H1 (cell line): ENCODE measurements around the gene BLNK.

ENCODE experiments used
- CBX5 ChIP-seq: fragments of 300-800, 300-1000 bp; sonication (generic); IDR thresholded peaks from 2 replicates; pipeline ENCODE4 v1.7.1; 2016; ENCODE audit warnings: antibody characterized with exemption, low read length, low read depth
- CEBPB ChIP-seq: IDR thresholded peaks from 2 replicates; pipeline ENCODE4 v1.6.1; 2012; ENCODE audit warnings: low read depth, low read length
- CTCF ChIP-seq, 3 experiments: IDR thresholded peaks; 1 replicate in 2 of 3; 2 replicates in 1 of 3; pipeline versions ENCODE4 v1.5.1 to v1.6.1; 2011; ENCODE audit warnings: low read length in 3 of 3, mild to moderate bottlenecking in 3 of 3, inconsistent platforms in 2 of 3, low read depth in 1 of 3, moderate library complexity in 1 of 3; ENCODE audit not compliant: insufficient read depth in 1 of 3; ENCODE audit errors: control extremely low read depth in 1 of 3
- EZH2 ChIP-seq: fragments of 200-600 bp; sonication (generic); IDR thresholded peaks from 2 replicates; pipeline ENCODE4 v1.7.1; 2012; ENCODE audit warnings: low read depth, mild to moderate bottlenecking, moderate library complexity, low read length, inconsistent platforms; ENCODE audit not compliant: severe bottlenecking
- GTF2F1 ChIP-seq: IDR thresholded peaks from 2 replicates; pipeline ENCODE4 v1.6.1; 2012; ENCODE audit warnings: low read depth, low read length, improper control_type of control experiment, borderline replicate concordance
- MAX ChIP-seq: IDR thresholded peaks from 2 replicates; pipeline ENCODE4 v1.6.1; 2012; ENCODE audit warnings: inconsistent platforms
- POLR2A ChIP-seq, 2 experiments: IDR thresholded peaks; 1 replicate in 1 of 2; 2 replicates in 1 of 2; pipeline ENCODE4 v1.6.1; 2011; ENCODE audit warnings: low read depth in 2 of 2, low read length in 2 of 2, mild to moderate bottlenecking in 2 of 2; ENCODE audit errors: control extremely low read depth in 1 of 2
- POLR2AphosphoS5 ChIP-seq: IDR thresholded peaks from 2 replicates; pipeline ENCODE4 v1.6.1; 2011; ENCODE audit warnings: low read depth, low read length
- RFX5 ChIP-seq: IDR thresholded peaks from 2 replicates; pipeline ENCODE4 v1.6.1; 2011; ENCODE audit warnings: low read depth, low read length, improper control_type of control experiment, borderline replicate concordance
- SIN3A ChIP-seq, 2 experiments: IDR thresholded peaks in 1 of 2; conservative IDR thresholded peaks in 1 of 2; 2 replicates each; pipeline ENCODE4 v1.6.1; 2011 to 2012; ENCODE audit warnings: low read length in 2 of 2, improper control_type of control experiment in 1 of 2, low read depth in 1 of 2, mild to moderate bottlenecking in 1 of 2
- YY1 ChIP-seq: IDR thresholded peaks from 2 replicates; pipeline ENCODE4 v1.6.1; 2011; ENCODE audit warnings: low read depth, mild to moderate bottlenecking, low read length
- TF ChIP-seq, protein P1 (sequence below): IDR thresholded peaks from 2 replicates; pipeline ENCODE4 v1.6.1; 2011; ENCODE audit warnings: low read length, improper control_type of control experiment

- no peak for TF ChIP-seq POLR2A (IDR thresholded peaks at IDR 0.05; ENCODE audit: control extremely low read depth in 1 of 2, low read depth in 2 of 2, low read length in 2 of 2)
- TF ChIP-seq CTCF (IDR thresholded peaks at IDR 0.05; ENCODE audit: control extremely low read depth in 1 of 3, insufficient read depth in 1 of 3, low read depth in 1 of 3, low read length in 3 of 3) = no peak
- no peak for TF ChIP-seq POLR2AphosphoS5
- TF ChIP-seq MAX = no peak
- no peak for TF ChIP-seq CEBPB
- no peak for TF ChIP-seq YY1
- TF ChIP-seq, protein P1, sequence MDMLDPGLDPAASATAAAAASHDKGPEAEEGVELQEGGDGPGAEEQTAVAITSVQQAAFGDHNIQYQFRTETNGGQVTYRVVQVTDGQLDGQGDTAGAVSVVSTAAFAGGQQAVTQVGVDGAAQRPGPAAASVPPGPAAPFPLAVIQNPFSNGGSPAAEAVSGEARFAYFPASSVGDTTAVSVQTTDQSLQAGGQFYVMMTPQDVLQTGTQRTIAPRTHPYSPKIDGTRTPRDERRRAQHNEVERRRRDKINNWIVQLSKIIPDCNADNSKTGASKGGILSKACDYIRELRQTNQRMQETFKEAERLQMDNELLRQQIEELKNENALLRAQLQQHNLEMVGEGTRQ = no peak
- TF ChIP-seq EZH2 = no peak
- no peak for TF ChIP-seq RFX5
- TF ChIP-seq SIN3A (conservative IDR thresholded peaks at IDR 0.05 in 1 of 2, IDR thresholded peaks at IDR 0.05 in 1 of 2; ENCODE audit: low read depth in 1 of 2, low read length in 2 of 2) = no peak
- no peak for TF ChIP-seq CBX5
- TF ChIP-seq GTF2F1 = no peak
Observed at GRCh38 chr10:96279191-96279641, 7.8 kb upstream of the BLNK start.
